GM19463 (cell line): ENCODE measurements around the gene CEBPE.

Source experiments
- ATAC-seq: cut with Tn5 transposase; IDR thresholded peaks from one replicate; pipeline ENCODE4 v1.9.1; 2021; ENCODE audit warnings: mild to moderate bottlenecking, moderate library complexity; ENCODE audit not compliant: unreplicated experiment

The CEBPE gene

DNA sequence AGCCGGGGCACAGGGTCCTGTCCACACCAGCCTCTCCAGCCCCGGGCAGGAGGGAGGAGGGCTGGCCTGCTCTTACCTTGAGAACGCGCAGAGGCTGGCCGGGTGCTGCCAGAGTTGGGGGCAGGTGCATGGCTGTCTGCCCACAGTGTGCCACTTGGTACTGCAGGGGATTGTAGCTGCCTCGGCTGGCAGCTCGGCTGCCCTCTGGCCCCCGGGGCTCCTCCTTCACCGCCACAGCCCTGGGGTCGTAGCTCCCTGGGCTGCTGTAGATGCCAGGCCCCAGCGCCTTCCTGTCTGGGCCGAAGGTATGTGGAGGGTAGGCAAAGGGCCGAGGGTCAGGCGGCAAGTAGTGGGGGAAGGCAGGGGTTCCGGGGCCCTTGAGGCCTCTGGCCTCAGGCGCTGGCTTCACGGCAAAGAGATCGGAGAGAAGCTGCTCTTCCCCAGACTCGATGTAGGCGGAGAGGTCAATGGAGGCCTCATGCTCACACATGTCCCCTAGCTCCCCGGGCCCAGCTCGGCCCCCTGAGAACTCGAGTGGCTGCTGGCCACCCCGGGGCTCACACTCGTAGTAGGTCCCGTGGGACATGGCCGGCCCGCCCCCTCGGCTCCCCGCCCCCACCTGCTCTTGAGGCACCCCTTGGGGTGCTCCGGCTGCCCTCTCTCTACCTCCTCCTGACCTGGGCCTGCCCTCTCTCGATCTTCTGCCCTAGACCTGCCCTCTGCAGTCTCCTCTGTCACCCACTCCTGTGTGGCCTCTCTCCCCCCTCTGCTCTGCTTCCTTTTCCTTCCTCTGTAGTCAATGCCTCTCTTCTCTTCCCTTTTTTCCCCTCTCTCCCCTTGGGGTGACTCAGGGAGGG, at the start of gene CEBPE:
Gene CEBPE, minus strand, starts transcription at position 750 of the 857 bp plus-strand sequence. Its CDS starts 164 bp downstream, at position 586.
- no peak for ATAC-seq

DNA sequence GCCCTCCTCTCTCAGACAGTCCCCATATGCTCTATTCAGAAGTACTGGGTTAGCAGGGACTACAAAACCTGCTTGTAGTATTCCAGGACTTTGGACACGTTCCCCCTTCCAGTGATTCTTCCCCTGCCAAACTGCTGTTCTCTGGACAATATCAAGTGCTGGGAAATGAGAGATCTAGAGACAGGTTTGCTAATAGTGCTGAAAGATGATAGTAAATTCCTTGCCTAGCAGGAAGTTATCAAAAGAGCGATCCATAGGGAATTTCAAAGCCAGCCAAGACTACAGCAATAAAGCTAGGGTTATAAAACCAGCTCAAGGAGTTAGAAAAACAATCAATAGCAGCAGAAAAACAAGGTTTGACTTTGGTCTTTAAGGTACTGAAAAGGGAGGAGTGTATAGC, 49.2 kb upstream of the CEBPE start:
- no peak for ATAC-seq

- ATAC-seq: no peak
These were observed 48.2 kb upstream of the CEBPE start for GRCh38 chr14:23167116-23167847.

DNA sequence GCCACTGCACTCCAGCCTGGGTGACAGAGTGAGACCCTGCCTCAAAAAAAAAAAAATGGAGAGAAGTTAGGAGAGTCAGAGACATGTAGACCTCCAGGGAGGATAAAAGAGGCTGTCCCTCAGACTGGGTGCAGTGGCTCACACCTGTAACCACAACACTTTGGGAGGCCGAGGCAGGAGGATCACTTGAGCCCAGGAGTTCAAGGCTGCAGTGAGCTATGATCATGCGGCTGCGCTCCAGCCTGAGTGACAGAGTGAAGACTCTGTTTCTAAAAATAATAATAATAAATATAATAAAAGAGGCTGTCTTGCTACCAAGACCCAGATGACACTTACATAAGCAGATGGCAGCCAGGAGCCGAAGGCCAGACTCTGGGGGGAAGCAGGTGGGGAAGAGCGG, 45.9 kb upstream of the CEBPE start:
- no peak for ATAC-seq

GRCh38 chr14:23164250-23164649, 45.2 kb upstream of the CEBPE start:
- no peak for ATAC-seq

- ATAC-seq: no peak
These were observed 44.8 kb upstream of the CEBPE start for GRCh38 chr14:23163830-23164229.

GRCh38 chr14:23162800-23163199, 43.7 kb upstream of the CEBPE start:
- no peak for ATAC-seq

GRCh38 chr14:23162005-23162404, 43.0 kb upstream of the CEBPE start:
- no peak for ATAC-seq

- ATAC-seq: no peak
These were observed 42.0 kb upstream of the CEBPE start for GRCh38 chr14:23160924-23161522.

- ATAC-seq: no peak
These were observed 40.5 kb upstream of the CEBPE start for GRCh38 chr14:23159532-23159931.

- ATAC-seq: no peak
These were observed 39.7 kb upstream of the CEBPE start for GRCh38 chr14:23158779-23159178.

GRCh38 chr14:23154964-23155587, 36.0 kb upstream of the CEBPE start:
- no peak for ATAC-seq

- no peak for ATAC-seq
These were observed 35.1 kb upstream of the CEBPE start for GRCh38 chr14:23153851-23154796.

- no peak for ATAC-seq
These were observed 32.3 kb upstream of the CEBPE start for GRCh38 chr14:23151342-23151741.

DNA sequence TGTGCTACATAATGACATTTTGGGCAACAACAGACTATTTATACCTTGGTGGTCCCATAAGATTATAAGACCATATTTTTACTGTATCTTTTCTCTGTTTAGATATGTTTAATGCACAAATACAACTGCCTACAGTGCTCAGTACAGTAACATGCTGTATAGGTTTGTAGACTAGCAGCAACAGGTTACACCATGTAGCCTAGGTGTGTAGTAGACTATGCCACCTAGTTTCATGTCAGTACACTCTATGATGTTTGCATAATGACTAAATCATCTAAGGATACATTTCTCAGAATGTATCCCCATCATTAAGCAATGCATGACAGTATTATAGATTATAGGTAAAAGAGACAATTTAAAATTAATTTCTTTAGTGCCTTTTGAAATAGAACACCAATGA, 30.7 kb upstream of the CEBPE start:
- ATAC-seq: no peak

DNA sequence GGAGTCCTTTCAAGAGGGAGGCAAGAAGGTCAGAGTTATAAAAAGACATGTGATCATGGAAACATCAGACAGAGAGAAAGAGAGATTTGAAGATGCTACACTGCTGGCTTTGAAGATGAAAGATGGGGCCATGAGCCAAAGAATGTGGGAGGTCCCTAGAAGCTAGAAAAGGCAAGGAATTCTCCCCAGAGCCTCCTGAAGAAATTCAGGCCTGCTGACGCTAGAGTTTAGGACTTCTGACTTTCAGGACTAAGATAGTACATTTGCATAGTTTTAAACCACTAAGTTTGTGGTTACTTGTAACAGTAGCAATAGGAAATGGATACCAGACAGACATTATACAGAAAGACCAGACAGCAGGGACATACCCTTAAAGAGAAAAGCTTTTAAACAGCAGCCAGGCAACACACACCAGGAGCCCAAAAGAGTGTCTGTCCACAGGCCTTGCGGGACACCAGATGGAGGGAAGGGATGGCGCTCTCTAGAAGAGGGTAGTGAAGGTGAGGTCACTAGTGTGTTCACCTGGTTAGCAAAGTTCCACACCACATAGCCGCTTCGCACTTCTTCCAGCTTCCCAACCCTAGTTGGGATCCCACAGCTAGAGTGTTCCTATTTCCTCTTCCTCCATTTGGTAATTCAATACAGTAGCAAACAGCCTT, 29.7 kb upstream of the CEBPE start:
- no peak for ATAC-seq

DNA sequence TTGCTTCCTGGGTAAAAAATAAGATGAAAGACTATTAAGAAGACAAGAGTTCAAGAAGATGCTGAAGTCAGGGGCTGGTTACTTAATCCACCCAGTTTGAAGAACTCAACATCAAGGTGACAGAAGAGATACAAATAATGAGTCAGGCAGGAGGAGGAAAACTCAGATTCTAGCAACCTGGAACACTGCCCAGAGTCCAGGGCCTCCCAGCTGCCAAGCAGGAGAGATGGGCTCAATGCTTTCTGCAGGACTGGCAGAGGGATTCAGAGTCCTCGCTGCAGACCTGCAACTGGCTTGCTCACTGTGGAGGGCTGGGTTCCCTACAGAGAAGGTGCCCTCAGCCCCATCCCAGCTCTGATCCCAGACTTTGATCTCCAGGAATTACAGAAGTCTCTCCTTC, 28.6 kb upstream of the CEBPE start:
- no peak for ATAC-seq

GRCh38 chr14:23146980-23147379, 27.9 kb upstream of the CEBPE start:
- ATAC-seq: no peak

DNA sequence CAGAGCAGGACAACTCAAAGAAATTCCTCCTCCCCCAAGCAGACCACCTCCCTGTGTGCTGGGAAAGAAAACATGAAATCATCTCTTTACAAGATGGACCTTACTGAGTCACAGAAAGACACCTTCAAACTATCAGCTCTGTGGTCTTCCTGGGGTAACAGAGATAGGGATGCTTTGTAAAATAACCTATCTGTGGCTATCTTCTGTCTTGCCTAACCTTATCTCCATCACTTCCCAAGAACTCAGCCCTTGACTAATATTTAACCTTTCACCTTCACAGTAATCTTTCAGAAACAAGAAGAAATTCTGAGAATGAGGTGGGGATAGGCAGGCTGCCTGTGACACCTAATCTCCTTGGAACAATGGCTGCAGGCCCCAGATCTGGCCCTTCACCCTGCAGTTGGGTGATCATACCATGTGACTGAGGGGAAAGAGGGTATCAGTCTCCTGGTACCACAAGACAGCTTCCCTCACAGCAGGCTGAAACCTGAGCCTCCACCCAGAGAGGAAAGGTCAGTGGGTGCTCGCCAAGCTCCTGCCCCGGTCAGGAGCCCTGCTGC, 27.4 kb upstream of the CEBPE start:
- ATAC-seq: no peak
